Liver (tissue), 9 donors: Measurements from ENCODE around the gene WDR37. TPM values are rescaled to one million over a fixed set of nuclear protein-coding genes. Genes with fewer than 3 reads are reported as not detected.

Source experiments
- DNase-seq: peaks from one replicate; pipeline ENCODE4 v3.0.0-alpha.2; 2017; ENCODE audit warnings: low spot score
- H3K27ac ChIP-seq, 2 donors: one replicate each; pipeline ENCODE4 v1.7.0; 2013; ENCODE audit warnings: inconsistent platforms in 2 of 2, low read length in 2 of 2, control low read depth in 1 of 2, low read depth in 1 of 2, mild to moderate bottlenecking in 1 of 2
- H3K27me3 ChIP-seq, 4 donors: one replicate each; pipeline versions ENCODE4 v1.6.1 to v1.7.0; 2013; ENCODE audit warnings: low read length in 3 of 4, inconsistent platforms in 1 of 4, mild to moderate bottlenecking in 1 of 4, moderate library complexity in 1 of 4; ENCODE audit not compliant: control insufficient read depth in 4 of 4, insufficient read depth in 4 of 4
- H3K36me3 ChIP-seq, 4 donors: one replicate each; pipeline versions ENCODE4 v1.6.1 to v1.7.0; 2013; ENCODE audit warnings: low read length in 3 of 4, mild to moderate bottlenecking in 3 of 4, low read depth in 1 of 4, moderate library complexity in 1 of 4; ENCODE audit not compliant: control insufficient read depth in 4 of 4, insufficient read depth in 3 of 4
- H3K4me1 ChIP-seq, 4 donors: one replicate each; pipeline versions ENCODE4 v1.6.1 to v1.7.0; 2013; ENCODE audit warnings: low read length in 3 of 4, mild to moderate bottlenecking in 3 of 4, moderate library complexity in 1 of 4; ENCODE audit not compliant: control insufficient read depth in 4 of 4, insufficient read depth in 4 of 4
- H3K4me3 ChIP-seq, 3 donors: one replicate each; pipeline versions ENCODE4 v1.6.1 to v1.7.0; 2013; ENCODE audit warnings: low read length in 3 of 3, control low read depth in 1 of 3, low read depth in 1 of 3, mild to moderate bottlenecking in 1 of 3
- H3K9ac ChIP-seq, 2 donors: one replicate each; pipeline ENCODE4 v1.7.0; 2013; ENCODE audit warnings: low read length in 2 of 2, mild to moderate bottlenecking in 2 of 2, moderate library complexity in 2 of 2, control low read depth in 1 of 2, low read depth in 1 of 2
- H3K9me3 ChIP-seq, 4 donors: one replicate each; pipeline versions ENCODE4 v1.6.1 to v1.7.0; 2013; ENCODE audit warnings: low read length in 3 of 4; ENCODE audit not compliant: control insufficient read depth in 4 of 4
- EGR1 ChIP-seq, 2 donors: IDR thresholded peaks; 2 replicates each; pipeline ENCODE4 v1.6.1; 2016 to 2018; ENCODE audit warnings: antibody characterized with exemption in 2 of 2, low read depth in 2 of 2
- FOXA1 ChIP-seq: IDR thresholded peaks from 2 replicates; pipeline ENCODE4 v1.6.1; 2016; ENCODE audit warnings: antibody characterized with exemption
- FOXA2 ChIP-seq: IDR thresholded peaks from 2 replicates; pipeline ENCODE4 v1.6.1; 2016; ENCODE audit warnings: antibody characterized with exemption
- GABPA ChIP-seq, 2 donors: IDR thresholded peaks in 1 of 2; conservative IDR thresholded peaks in 1 of 2; 2 replicates each; pipeline ENCODE4 v1.6.1; 2016; ENCODE audit warnings: antibody characterized with exemption in 2 of 2, mild to moderate bottlenecking in 1 of 2, moderate library complexity in 1 of 2
- HNF4A ChIP-seq, 2 donors: conservative IDR thresholded peaks; 2 replicates each; pipeline ENCODE4 v1.6.1; 2016; ENCODE audit warnings: antibody characterized with exemption in 2 of 2, mild to moderate bottlenecking in 2 of 2
- HNF4G ChIP-seq: IDR thresholded peaks from 2 replicates; pipeline ENCODE4 v1.6.1; 2016; ENCODE audit warnings: antibody characterized with exemption
- JUND ChIP-seq, 2 donors: IDR thresholded peaks; 2 replicates each; pipeline ENCODE4 v1.6.1; 2016; ENCODE audit warnings: antibody characterized with exemption in 2 of 2
- MAX ChIP-seq: IDR thresholded peaks from 2 replicates; pipeline ENCODE4 v1.6.1; 2016; ENCODE audit warnings: antibody characterized with exemption
- NR2F2 ChIP-seq: IDR thresholded peaks from 2 replicates; pipeline ENCODE4 v1.6.1; 2016; ENCODE audit warnings: antibody characterized with exemption
- RAD21 ChIP-seq, 2 donors: IDR thresholded peaks; 2 replicates each; pipeline ENCODE4 v1.6.1; 2016; ENCODE audit warnings: antibody characterized with exemption in 2 of 2, mild to moderate bottlenecking in 2 of 2
- REST ChIP-seq: IDR thresholded peaks from 2 replicates; pipeline ENCODE4 v1.6.1; 2016; ENCODE audit warnings: antibody characterized with exemption, mild to moderate bottlenecking
- RXRA ChIP-seq, 2 donors: IDR thresholded peaks; 2 replicates each; pipeline ENCODE4 v1.6.1; 2017 to 2018; ENCODE audit warnings: antibody characterized with exemption in 2 of 2, mild to moderate bottlenecking in 1 of 2
- WGBS: extraction: QIAGEN DNeasy Blood & Tissue Kit; methylation state at CpG from one replicate; pipeline ENCODE4 v1.1.7; 2013; 5-methylcytosine and 5-hydroxymethylcytosine counted together
- polyA plus RNA-seq, 2 donors: library from polyadenylated mRNA; stranded (reverse) in 1 of 2; unstranded in 1 of 2; fragments of 200-250 nt in 1 of 2; fragments of >200 nt in 1 of 2; fragmentation: Nextera tagmentation in 1 of 2; extraction: Ambion mirVana in 1 of 2; gene quantifications; one replicate each; pipeline versions ENCODE4 v1.2.1 to v1.2.3, GENCODE V29; 2013 to 2015
- total RNA-seq, 2 donors: library from RNA; depleted of rRNA; stranded (reverse); fragments of >200 nt; gene quantifications; one replicate each; pipeline ENCODE4 v1.2.3, GENCODE V29; 2014
- TF ChIP-seq, protein P1 (sequence below): IDR thresholded peaks from 2 replicates; pipeline ENCODE4 v1.6.1; 2016; ENCODE audit warnings: antibody characterized with exemption
- TF ChIP-seq, protein P2 (sequence below): IDR thresholded peaks from 2 replicates; pipeline ENCODE4 v1.6.1; 2016; ENCODE audit warnings: antibody characterized with exemption
- donor health status: healthy.
- donor health status: healthy.
- donor health status: healthy.
- donor health status: healthy.
- donor health status: healthy.

Gene WDR37
- total and polyA plus RNA-seq, 4 donors, result 3.6 to 12.1 (median 5.6) TPM

GRCh38 chr10:1070919-1071318, 14.7 kb downstream of the WDR37 start (continued):
- TF ChIP-seq, protein P1, sequence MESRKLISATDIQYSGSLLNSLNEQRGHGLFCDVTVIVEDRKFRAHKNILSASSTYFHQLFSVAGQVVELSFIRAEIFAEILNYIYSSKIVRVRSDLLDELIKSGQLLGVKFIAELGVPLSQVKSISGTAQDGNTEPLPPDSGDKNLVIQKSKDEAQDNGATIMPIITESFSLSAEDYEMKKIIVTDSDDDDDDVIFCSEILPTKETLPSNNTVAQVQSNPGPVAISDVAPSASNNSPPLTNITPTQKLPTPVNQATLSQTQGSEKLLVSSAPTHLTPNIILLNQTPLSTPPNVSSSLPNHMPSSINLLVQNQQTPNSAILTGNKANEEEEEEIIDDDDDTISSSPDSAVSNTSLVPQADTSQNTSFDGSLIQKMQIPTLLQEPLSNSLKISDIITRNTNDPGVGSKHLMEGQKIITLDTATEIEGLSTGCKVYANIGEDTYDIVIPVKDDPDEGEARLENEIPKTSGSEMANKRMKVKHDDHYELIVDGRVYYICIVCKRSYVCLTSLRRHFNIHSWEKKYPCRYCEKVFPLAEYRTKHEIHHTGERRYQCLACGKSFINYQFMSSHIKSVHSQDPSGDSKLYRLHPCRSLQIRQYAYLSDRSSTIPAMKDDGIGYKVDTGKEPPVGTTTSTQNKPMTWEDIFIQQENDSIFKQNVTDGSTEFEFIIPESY, result no peak
- TF ChIP-seq GABPA (IDR thresholded peaks at IDR 0.05 in 1 of 2, conservative IDR thresholded peaks at IDR 0.05 in 1 of 2) (no peak), FOXA1 (no peak), HNF4G (no peak), MAX (no peak), HNF4A (conservative IDR thresholded peaks at IDR 0.05) (no peak), FOXA2 (no peak), NR2F2 (no peak), EGR1 (IDR thresholded peaks at IDR 0.05; ENCODE audit: low read depth in 2 of 2) (no peak)
- TF ChIP-seq, protein P2, sequence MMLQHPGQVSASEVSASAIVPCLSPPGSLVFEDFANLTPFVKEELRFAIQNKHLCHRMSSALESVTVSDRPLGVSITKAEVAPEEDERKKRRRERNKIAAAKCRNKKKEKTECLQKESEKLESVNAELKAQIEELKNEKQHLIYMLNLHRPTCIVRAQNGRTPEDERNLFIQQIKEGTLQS, result no peak

- Histone ChIP-seq H3K9ac (no peak overlapping the region), H3K36me3 (peaks cover 0 to 15% (median 12%) of the 10 kb centered on the region in 4 donors), H3K4me1 (peaks cover 0 to 5% (median 2%) of the 10 kb centered on the region in 4 donors), H3K27ac (no peak overlapping the region), H3K4me3 (no peak overlapping the region), H3K27me3 (no peaks in the 10 kb centered on the region), H3K9me3 (no peaks in the 10 kb centered on the region)
- DNase-seq, result no peak
- TF ChIP-seq RAD21 (IDR thresholded peaks at IDR 0.05) (peak; percentile 5 to 18), REST (no peak), GABPA (IDR thresholded peaks at IDR 0.05 in 1 of 2, conservative IDR thresholded peaks at IDR 0.05 in 1 of 2) (no peak), JUND (IDR thresholded peaks at IDR 0.05) (no peak), EGR1 (IDR thresholded peaks at IDR 0.05; ENCODE audit: low read depth in 2 of 2) (no peak), MAX (no peak), RXRA (IDR thresholded peaks at IDR 0.05) (no peak)
- TF ChIP-seq, protein P1, result no peak
- 94% methylated on average over 24 of the region's 24 CpGs for WGBS
These were observed 18.0 kb downstream of the WDR37 start for GRCh38 chr10:1074052-1074747.
